Activated CD4-positive, alpha-beta T cell treated with anti-CD3 and anti-CD28 coated beads for 4 hours (primary cell): ENCODE measurements around the gene RBPMS2.

ENCODE experiments used
- DNase-seq, 2 donors: peaks; one replicate each; pipeline ENCODE4 v3.0.0-alpha.2; 2020

RBPMS2 gene

DNA sequence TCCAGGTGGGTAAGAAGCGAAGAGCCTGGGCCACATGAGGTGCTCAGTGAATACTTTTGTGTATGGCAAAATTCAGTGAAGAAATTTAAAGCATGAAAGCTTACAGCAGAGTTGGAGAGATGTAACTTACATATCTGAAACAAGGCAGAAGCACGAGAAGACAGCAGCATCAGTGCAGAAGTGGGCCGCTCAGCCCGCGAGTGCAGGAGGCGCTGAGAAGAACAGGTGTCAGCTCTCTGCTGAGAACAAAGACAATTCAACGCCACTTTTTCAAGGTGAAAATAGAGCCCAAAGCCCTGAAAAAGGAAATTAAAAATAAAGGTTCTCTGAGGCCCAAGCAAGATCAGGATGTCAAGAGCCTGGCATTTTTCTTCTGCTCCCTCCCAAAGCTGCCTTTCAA lies 58.3 kb downstream of the RBPMS2 start:
- DNase-seq, result no peak

DNA sequence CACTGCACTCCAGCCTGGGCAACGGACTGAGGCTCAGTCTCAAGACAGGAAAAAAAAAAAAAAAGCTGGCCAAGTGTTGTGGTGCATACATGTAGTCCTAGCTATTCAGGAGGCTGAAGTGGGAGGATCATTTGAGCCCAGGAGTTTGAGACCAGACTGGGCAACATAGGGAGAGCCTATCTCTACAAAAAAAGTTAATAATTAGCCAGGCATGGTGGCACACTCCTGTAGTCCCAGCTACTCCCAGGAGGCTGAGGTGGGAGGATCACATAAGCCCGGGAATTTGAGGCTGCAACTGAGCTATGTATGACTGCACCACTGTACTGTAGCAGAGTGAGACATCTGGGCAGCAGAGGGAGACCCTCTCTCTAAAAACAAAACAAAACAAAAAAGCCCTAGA lies 58.9 kb downstream of the RBPMS2 start:
- no peak for DNase-seq

DNA sequence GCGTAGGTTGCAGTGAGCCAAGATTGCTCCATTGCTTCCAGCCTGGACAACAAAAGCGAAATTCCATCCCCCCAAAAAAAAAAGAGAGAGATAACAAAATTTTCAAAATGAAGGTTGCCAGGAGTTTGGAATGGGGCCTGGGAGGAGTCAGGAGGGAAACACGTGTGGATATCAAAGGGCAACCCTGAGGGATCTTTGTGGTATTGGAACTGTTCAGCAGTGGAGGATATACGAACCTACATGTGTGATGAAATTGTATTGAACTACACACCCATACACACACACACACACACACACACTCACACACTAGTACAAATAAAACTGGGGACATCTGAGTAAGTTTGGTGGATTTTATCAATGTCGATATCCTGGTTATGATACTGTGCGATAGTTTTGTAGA lies 61.8 kb downstream of the RBPMS2 start:
- no peak for DNase-seq

DNA sequence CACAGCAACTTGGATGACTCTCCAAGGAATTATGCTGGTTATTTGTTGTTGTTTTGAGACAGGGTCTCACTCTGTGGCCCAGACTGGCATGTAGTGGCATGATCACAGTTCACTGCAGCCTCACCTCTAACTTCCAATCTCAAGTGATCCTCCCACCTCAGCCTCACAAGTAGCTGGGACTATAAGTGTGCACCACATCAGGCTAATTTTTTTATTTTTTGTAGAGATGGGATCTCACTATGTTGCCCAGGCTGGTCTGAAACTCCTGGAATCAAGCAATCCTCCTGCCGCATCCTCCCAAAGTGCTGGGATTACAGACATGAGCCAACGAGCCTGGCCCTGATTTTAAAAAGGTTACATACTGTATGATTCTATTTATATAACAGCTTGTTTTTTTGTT lies 63.0 kb downstream of the RBPMS2 start:
- no peak for DNase-seq

DNA sequence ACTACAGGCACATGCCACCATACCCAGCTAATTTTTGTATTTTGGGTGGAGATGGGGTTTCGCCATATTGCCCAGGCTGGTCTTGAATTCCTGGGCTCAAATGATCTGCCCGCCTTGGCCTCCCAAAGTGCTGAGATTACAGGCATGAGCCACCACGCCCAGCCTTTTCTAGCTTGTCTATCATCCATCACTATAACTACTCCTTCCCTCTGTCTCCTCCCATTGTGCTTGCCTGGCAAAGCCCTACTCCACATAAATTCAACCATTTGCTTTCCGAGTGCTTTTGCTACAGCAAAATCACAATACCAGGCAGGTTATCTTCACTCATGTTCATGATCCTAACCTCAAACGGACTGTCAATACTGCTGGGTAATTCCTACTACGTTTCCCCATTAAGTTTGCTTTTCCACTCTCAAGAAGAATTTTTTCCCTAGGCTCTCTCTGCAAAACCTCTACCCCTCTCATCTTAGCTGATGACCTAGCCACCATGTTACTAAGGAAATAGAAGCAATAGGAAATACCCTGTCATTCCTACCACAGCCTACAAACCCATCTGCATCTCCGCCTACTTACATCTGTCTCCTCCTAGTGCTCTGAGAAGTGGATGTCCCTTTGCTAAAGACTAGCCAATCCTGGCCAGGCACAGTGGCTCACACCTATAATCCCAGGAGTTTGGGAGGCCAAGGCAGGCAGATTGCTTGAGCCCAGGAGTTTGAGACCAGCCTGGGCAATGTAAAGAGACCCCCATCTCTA lies 64.5 kb downstream of the RBPMS2 start:
- DNase-seq, result no peak

DNA sequence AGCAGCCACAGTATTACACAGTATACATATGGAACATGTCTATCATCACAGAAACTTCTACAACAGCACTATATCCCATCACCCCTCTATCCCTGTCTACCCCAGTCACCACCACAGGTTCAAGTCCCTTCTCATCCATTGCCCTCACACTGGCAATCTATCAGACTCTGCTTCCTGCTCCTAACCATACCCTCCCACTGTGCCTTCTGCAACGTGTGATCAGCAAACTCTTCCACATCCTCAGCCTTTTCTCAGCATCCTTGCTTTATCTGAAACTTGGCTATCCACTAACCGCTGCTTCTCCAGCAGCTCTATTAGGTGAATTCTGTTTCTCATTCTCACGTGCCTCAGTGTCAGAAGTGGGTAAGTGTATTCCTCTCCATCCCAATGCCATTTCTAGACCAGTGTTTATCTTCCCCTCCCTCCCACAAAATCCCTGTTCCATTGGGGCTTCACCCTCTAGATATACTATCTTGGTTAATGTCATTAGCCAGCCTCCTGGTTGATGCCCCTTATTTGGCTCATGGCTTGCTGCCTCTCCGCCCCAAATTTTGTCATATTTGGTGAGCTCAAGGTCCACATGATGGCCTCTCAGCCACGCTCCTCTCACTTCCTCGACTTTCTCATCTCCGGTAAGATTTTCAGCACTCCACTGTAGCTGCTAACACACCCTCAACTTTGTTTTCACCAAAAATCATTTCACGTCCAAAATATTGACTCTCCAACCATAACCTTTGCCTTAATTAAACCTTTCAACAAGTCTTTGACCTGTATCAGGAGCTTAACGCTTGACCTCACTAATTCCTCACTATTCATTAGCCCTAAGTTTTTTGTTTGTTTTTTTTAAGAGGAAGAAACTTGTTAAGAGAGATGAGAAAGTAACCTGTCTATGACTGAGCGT lies 69.1 kb downstream of the RBPMS2 start:
- DNase-seq, result no peak

DNA sequence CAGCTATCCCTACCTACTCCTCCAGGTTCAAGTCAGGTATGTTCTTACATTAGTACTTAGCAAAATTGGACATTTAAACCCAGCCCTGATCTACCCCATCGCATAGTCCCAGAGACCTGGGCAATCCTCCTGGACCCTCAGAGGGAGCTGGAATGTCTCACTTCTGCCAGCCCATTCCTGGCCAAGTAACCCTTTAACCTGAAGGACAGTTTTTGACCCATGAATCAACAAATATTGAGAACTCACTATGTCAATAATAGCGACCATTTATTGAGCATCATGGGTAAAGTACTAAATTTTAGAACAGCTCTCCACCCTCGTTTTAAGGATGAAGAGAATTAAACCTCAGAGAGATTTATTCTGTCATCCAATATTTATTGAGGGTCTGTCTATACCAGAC lies 70.4 kb downstream of the RBPMS2 start:
- DNase-seq, result no peak

DNA sequence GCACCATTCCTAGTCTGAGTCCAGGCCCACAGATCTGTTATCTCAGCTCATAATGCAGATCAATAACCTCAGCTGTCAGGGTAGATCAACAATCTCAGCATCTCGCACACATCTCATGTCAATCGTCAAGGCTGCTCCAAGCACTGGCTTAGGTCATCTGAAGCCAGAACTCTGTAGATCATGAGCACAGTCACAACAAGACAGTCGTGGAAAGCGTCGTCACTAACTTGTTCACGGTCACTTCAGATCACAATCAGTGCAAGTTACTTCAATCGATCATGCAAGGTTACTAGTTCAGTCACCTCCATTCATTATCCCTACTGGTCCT lies 71.8 kb downstream of the RBPMS2 start:
- no peak for DNase-seq

DNA sequence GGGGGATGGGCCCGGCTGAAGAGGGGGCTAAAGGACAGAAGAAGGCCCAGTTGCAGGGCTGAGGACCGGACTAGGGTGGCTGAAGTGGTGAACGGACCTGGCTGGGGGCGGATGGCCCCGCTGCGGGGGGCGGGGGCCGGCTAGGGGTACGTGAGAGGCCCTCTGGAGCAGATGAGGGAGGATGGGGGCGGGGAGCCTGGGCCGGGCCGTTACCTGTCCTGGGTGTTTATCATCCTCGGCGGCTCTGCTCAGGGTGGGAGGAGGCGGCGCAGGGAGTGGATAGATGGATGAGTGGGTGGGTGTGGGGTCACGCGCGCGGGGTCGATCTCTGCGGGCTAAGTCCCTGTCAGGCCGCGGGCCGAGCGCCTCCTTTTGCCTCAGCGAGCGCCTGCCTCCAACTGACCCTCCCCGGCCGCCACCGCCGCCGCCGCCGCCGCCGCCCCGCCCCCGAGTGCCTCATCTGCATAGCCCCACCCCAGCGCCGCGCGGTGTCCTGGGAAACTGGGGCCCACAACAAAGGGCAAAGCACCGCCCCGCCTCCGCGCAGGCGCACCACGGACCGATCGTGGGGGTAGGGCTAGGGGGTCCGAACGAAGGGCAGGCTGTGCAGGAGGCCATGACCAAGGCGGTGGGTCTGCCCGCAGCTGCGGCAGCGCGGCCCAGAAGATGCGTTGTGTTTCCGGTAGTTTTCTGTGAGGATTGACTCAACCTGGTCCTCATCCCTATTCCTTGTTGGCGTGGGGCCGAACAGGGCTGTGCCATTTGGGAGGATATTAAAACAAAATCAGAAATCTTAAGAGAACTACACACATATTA lies 72.4 kb downstream of the RBPMS2 start:
- DNase-seq, result peak; percentile 94 to 95

DNA sequence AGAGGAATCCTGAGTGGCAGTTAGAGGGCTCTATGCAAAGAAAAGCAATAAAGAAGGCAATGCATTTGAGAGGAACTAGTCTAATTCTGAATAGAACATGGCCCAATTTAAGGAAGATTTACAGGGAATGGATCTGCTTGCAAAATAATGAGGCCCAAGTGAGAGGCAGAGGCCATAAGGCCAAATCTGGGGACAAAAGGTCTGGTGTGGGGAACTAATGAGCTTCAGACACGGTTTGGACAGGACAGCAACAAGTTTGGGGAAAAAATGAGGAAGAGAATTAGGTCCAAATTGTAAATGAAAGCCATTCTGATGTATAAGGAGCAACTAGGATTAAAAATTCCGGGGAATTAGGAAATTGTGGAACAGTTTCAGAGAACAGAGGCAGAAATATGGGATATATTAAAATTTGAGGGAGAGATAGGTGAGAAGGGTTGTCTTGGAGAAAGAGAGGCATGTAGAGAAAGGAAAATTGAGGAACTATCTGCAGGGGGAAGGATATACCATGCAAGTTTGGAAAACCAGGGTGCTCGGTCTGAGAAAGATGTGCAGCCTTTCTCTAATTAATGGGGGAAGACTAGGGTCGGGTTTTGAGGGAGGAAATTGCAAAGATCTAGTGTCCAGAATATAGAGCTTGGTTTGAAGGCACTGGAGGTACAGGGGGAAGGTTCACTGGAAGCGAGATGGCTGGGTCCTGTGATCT lies 73.8 kb downstream of the RBPMS2 start:
- DNase-seq, result no peak

DNA sequence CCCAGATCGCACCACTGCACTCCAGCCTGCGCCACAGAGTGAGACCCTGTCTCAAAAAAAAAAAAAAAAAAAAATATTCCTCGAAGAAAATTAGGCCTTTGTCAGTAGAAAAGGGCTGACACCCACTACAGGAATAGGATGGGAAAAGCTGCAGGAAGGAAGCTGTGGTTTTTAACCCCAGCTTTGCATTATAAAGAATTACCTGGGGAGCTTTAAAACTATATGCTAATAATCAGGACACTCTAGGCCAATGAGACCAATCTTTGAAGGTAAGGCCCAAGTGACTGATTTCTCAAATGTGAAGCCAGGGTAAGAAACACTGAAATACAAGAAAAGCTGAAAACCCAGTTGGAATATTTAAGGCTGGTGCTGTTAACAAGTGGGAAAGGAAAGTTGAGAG lies 74.3 kb downstream of the RBPMS2 start:
- no peak for DNase-seq

DNA sequence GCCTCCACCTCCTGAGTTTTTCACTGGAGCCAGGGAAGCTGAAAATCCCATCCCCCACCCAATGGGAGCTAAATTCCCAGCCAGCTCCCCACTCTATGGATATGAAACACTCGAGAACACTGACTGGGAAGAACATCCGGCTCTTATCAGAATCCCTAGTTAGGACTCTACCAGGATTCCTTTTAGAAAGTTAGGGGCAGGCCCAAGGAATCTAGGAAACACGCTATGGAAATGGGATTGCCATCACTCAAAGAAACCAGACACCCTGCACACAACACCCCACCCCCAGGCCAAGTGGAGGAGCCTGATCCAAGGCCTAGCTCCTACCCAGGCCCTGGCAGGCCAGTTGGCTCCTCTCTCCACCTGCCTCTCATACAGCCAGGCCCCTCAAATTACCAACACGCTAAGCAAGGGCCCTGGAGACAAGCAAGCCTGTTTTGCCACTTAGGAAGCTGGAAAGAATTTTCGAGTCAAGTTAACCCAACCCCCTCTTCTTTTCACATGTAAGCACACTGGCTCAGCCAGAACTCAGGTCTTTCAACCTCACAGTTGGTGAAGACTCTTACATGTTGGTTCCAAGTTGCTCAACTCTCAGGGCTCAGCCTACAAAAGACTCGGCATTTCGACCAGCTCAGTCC lies 75.5 kb downstream of the RBPMS2 start:
- no peak for DNase-seq

DNA sequence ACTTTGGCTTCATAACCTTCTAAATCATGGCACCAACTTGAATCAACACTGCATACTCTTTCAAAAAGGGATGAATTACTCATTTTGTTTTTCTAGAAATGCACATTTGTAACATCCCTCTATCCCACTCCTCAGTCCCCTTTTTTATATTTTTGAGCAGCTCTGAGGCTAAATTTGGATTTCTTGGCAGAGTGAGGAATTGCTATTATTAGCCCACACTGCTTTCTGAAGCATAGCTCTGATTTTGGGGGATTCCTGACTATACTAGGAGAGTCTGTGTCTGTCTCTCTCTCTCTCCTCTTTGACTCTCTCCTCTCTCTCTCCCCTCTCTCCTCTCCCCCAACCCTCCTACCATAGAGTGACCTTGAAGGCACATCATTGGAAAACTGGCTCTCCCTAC lies 76.6 kb downstream of the RBPMS2 start:
- no peak for DNase-seq

DNA sequence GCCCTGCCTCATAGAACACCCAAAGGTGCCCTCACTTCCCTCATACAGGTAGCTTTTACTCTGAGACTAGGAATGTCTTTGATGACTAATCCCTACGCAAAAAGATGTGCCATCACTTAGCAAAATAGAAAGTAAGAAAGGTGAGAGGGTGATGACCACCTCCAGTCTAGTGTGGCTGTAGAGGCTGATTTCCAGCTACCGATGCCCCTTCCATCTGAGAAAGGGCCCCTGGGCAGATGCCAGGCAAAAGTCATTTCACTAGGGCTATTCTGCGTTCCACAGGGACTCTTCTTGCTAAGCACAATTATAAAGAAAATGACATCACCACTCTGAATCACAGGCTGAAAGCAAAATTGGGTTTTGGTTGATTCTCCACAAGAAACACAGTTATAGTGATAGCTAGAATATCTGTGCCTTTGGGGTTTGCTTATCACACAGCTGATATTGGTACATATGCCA lies 77.4 kb downstream of the RBPMS2 start:
- no peak for DNase-seq

DNA sequence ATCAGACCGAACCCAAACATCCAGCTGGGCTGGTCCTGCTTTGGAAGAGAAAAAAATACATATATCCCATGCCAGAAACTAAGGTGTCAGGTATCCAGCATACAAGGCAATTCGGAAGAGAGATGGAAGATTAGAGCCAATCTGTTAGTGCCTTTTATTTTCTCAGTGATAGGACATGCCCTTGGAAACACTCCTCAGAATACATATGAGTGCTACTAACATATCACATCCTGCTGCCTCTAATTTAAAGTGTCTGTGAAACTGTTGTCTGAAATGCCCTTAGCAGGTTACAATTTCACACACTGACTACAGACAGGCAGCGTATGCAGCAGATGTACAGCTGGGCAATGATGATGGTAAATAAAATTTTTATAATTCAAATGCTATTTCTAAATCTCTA lies 78.9 kb downstream of the RBPMS2 start:
- no peak for DNase-seq

DNA sequence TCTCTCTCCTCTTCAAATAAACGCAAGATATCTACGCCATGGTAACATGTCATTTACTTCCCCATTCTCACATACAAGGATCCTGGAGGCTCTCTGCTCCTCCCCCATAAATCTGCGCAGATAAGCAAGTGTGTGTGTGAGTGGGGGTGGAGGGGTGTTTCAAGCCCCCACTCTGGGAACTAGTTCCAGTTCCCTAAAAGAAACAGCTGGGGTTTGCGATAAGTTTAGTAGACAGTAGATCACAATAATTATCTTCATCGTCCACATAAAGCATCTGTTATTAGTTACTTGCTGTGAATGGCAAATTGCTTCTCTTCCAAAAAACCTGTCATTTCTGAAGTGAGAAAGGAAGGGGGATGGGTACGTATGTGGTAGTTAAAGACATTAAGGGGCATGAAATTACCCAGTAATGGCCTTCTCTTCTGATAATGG lies 79.8 kb downstream of the RBPMS2 start:
- DNase-seq, result no peak

DNA sequence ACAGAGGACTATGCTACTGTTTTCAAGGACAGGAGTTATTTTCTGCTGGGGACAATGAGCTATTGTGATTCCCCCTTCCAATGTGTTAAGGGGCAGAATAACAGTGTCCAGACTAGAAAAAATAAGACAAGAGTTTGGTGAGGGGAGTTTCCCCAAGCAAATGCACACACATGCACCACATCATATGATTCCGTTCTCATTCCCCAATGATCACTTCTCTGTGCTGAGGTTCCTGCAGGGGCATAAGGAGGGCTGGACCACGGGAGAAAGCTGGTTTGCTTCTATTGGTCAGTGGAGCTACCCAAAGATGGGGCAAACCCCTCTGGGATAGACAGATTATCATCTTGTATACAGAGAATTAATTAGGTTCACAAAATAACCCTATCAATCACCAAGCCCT lies 80.6 kb downstream of the RBPMS2 start:
- DNase-seq, result no peak

DNA sequence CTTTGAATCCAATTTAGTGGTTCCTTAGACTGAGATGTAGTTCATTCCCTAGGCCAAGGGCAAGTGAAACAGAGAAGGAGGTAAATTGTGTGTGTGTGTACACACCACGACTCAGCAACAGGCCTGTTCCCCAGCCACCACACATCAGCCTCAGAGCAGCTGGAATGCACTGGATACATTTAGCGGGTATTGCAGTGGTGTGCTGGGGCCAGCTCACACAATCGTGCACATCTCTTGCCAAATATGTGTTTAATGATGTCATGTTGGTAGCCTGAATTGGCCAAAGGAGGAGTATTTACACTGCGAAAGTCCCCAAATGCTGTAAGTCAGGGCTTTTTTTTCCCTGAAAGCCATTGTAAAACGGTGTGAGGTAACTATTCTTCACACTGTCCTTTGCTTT lies 82.3 kb downstream of the RBPMS2 start:
- DNase-seq, result no peak

DNA sequence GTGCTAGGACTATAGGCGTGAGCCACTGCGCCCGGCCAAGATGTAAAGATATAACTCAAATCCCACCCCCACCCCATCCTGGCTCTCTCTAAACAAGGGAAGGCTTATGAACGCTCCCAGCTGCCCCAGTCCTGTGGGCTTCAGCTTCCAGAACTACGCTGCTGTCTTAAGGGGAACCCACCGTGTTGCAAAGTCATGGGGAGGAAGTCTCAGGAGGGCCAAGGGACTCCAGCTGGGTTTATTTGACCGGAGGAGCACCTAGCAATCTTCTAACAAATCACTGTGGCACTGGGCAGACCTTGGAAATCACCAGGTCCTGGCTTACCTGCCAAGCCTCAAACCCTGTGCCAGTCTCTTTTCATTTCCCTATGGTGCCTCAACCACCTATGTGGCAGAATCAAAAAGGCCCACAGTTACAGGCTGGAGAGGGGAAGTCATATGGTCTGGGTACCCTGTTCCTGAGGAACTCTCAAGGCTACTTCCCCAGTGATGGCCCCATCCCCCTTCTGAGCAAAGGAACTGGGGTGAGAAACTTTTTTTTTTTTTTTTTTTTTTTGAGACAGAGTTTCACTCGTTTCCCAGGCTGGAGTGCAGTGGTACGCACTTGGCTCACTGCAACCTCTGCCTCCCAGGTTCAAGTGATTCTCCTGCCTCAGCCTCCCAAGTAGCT lies 83.4 kb downstream of the RBPMS2 start:
- no peak for DNase-seq

DNA sequence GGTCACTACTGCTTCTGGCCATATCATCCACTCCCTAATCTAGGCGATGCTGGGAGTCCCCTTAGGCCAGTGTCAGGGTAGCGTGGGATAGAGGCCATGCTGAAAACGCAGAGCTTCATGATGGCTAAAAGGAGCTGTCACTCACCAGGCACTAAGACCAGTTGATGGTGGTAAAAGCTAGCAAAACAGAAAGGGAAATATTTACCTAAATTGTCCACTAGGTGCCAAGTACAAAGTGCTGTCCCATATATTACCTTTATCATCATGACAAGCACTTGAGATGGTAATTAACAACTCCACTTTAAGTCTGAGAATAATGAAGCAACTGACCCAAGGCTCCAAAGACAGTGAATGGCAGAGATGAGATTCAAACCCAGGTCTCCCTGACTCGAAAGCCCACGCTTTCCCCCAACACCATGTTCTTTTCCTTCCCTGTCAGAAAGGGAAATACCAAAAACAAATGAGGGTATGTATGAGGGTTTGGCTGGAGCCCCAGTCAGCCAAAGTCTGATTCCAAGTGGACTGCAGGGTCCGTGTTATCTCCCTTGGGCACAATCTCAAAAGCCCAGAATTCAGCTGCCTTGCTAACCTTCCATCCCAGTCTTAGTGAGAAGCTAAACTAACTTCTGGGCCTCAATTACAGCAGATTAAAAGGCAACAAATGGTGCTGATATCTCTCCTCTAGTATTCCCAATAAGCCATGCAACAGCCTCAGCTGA lies 84.7 kb downstream of the RBPMS2 start:
- DNase-seq, result no peak

DNA sequence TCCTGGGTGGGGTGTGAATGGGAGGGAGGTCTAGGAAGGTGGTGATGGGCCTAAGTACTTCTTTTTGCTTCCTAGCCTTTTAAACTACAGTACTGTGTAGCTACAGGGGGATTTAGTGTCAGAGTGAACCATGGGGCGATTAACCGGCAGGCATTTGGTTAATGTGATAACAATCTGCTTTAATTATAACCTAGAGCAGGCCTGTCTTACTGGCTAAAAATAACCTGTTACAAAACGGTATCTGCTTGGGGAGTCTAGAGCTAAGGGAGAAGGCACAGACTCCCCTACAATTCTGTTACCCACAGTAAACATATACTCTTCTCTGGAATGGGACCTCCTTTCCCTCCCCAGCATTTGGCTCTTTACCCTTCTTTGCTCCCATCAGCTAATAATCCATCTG lies 85.4 kb downstream of the RBPMS2 start:
- DNase-seq, result no peak
